ENCODE results near the gene NCAM1.

Gene NCAM1

GRCh38 chr11:113141010-113141409, 179.8 kb downstream of the NCAM1 start:
- no peak overlapping the region for H3K4me3 ChIP-seq
- H3K9me3 ChIP-seq (replicated peaks in 1 of 11), result no peaks in the 10 kb centered on the region

GRCh38 chr11:113142508-113142907, 181.3 kb downstream of the NCAM1 start:
- H4K20me1 ChIP-seq, result no peaks in the 10 kb centered on the region
- H3K4me2 ChIP-seq, result no peak overlapping the region
- H3K4me1 ChIP-seq, result no peaks in the 10 kb centered on the region
- no peak for TF ChIP-seq Cebpa-rat (IDR thresholded peaks at IDR 0.05)
- no peak overlapping the region for H3K4me3 ChIP-seq
- no peaks in the 10 kb centered on the region for H3K36me3 ChIP-seq
- no peaks in the 10 kb centered on the region for H3K9me3 ChIP-seq (replicated peaks in 1 of 11)
- no peaks in the 10 kb centered on the region for H3K27me3 ChIP-seq
- no peak overlapping the region for H3K27ac ChIP-seq
- H3K9ac ChIP-seq, result no peak overlapping the region

More at GRCh38 chr11:113141010-113141409, 179.8 kb downstream of the NCAM1 start:
- TF ChIP-seq Cebpa-rat (IDR thresholded peaks at IDR 0.05), result no peak
- Histone ChIP-seq H3K4me1 (no peaks in the 10 kb centered on the region), H4K20me1 (no peaks in the 10 kb centered on the region), H3K4me2 (no peak overlapping the region), H3K36me3 (no peaks in the 10 kb centered on the region), H3K9ac (no peak overlapping the region), H3K27me3 (no peaks in the 10 kb centered on the region), H3K27ac (no peak overlapping the region)

GRCh38 chr11:113147249-113147648, 186.0 kb downstream of the NCAM1 start:
- no peak for TF ChIP-seq Cebpa-rat (IDR thresholded peaks at IDR 0.05)
- Histone ChIP-seq H3K4me1 (peaks cover 0 to 29% (median 15%) of the 10 kb centered on the region in 10 experiments; a peak in 15 of 20 replicates), H3K27ac (no peak overlapping the region), H3K4me3 (no peak overlapping the region), H3K9me3 (replicated peaks in 1 of 11) (no peaks in the 10 kb centered on the region), H3K4me2 (no peak overlapping the region), H3K9ac (no peak overlapping the region), H4K20me1 (no peaks in the 10 kb centered on the region), H3K36me3 (no peaks in the 10 kb centered on the region), H3K27me3 (no peaks in the 10 kb centered on the region)

GRCh38 chr11:113148076-113148475, 186.9 kb downstream of the NCAM1 start:
- Histone ChIP-seq H3K4me3 (no peak overlapping the region), H4K20me1 (no peaks in the 10 kb centered on the region), H3K9ac (no peak overlapping the region), H3K9me3 (replicated peaks in 1 of 11) (no peaks in the 10 kb centered on the region), H3K36me3 (no peaks in the 10 kb centered on the region), H3K27ac (no peak overlapping the region), H3K27me3 (no peaks in the 10 kb centered on the region), H3K4me1 (peaks cover 0 to 29% (median 15%) of the 10 kb centered on the region in 10 experiments; a peak in 15 of 20 replicates), H3K4me2 (no peak overlapping the region)
- TF ChIP-seq Cebpa-rat (IDR thresholded peaks at IDR 0.05), result no peak

- Histone ChIP-seq H3K36me3 (no peaks in the 10 kb centered on the region), H3K9ac (no peak overlapping the region), H3K4me2 (peak overlapping the region in 4 of 11 experiments; percentile 15 to 77 (median 35); a peak in 2 of 22 replicates), H3K27me3 (no peaks in the 10 kb centered on the region), H3K9me3 (replicated peaks in 1 of 11) (no peaks in the 10 kb centered on the region), H3K27ac (no peak overlapping the region), H4K20me1 (no peaks in the 10 kb centered on the region), H3K4me1 (peaks cover 0 to 29% (median 15%) of the 10 kb centered on the region in 10 experiments; a peak in 15 of 20 replicates), H3K4me3 (no peak overlapping the region)
- TF ChIP-seq Cebpa-rat (IDR thresholded peaks at IDR 0.05), result no peak
Measured at GRCh38 chr11:113148652-113149051, 187.4 kb downstream of the NCAM1 start.

GRCh38 chr11:113151521-113151920, 190.3 kb downstream of the NCAM1 start:
- peaks cover 0 to 29% (median 15%) of the 10 kb centered on the region in 10 experiments; a peak in 15 of 20 replicates for H3K4me1 ChIP-seq
- no peak overlapping the region for H3K4me3 ChIP-seq
- no peaks in the 10 kb centered on the region for H3K27me3 ChIP-seq
- H3K4me2 ChIP-seq, result peak overlapping the region in 1 of 11 experiments; percentile 68; a peak in 2 of 22 replicates
- no peak for TF ChIP-seq Cebpa-rat (IDR thresholded peaks at IDR 0.05)
- H3K9ac ChIP-seq, result no peak overlapping the region
- H3K36me3 ChIP-seq, result no peaks in the 10 kb centered on the region
- no peaks in the 10 kb centered on the region for H4K20me1 ChIP-seq
- no peak overlapping the region for H3K27ac ChIP-seq
- no peaks in the 10 kb centered on the region for H3K9me3 ChIP-seq (replicated peaks in 1 of 11)

- H3K9ac ChIP-seq, result no peak overlapping the region
- H3K4me2 ChIP-seq, result no peak overlapping the region
- no peaks in the 10 kb centered on the region for H3K36me3 ChIP-seq
- peaks cover 0 to 29% (median 15%) of the 10 kb centered on the region in 10 experiments; a peak in 15 of 20 replicates for H3K4me1 ChIP-seq
- TF ChIP-seq Cebpa-rat (IDR thresholded peaks at IDR 0.05), result no peak
- H3K27ac ChIP-seq, result no peak overlapping the region
- no peaks in the 10 kb centered on the region for H3K9me3 ChIP-seq (replicated peaks in 1 of 11)
- H4K20me1 ChIP-seq, result no peaks in the 10 kb centered on the region
- no peaks in the 10 kb centered on the region for H3K27me3 ChIP-seq
- H3K4me3 ChIP-seq, result no peak overlapping the region
Measured at GRCh38 chr11:113152500-113152899, 191.3 kb downstream of the NCAM1 start.

GRCh38 chr11:113153847-113154246, 192.6 kb downstream of the NCAM1 start:
- Histone ChIP-seq H4K20me1 (no peaks in the 10 kb centered on the region), H3K4me3 (no peak overlapping the region), H3K27ac (no peak overlapping the region), H3K9me3 (replicated peaks in 1 of 11) (no peaks in the 10 kb centered on the region), H3K27me3 (no peaks in the 10 kb centered on the region), H3K4me2 (no peak overlapping the region), H3K36me3 (no peaks in the 10 kb centered on the region), H3K9ac (no peak overlapping the region), H3K4me1 (peaks cover 0 to 29% (median 15%) of the 10 kb centered on the region in 10 experiments; a peak in 15 of 20 replicates)
- TF ChIP-seq Cebpa-rat (IDR thresholded peaks at IDR 0.05), result no peak

GRCh38 chr11:113159988-113160807, 199.0 kb downstream of the NCAM1 start:
- Histone ChIP-seq H3K27ac (no peak overlapping the region), H3K4me1 (no peaks in the 10 kb centered on the region; a peak in 1 of 20 replicates)
- TF ChIP-seq Cebpa-rat (IDR thresholded peaks at IDR 0.05), result no peak

GRCh38 chr11:113160808-113161124, 199.5 kb downstream of the NCAM1 start:
- Histone ChIP-seq H3K36me3 (no peaks in the 10 kb centered on the region), H3K4me3 (no peak overlapping the region), H3K4me1 (no peaks in the 10 kb centered on the region; a peak in 1 of 20 replicates), H4K20me1 (no peaks in the 10 kb centered on the region), H3K9ac (no peak overlapping the region), H3K27me3 (no peaks in the 10 kb centered on the region), H3K9me3 (replicated peaks in 1 of 11) (no peaks in the 10 kb centered on the region), H3K4me2 (no peak overlapping the region), H3K27ac (no peak overlapping the region)
- no peak for TF ChIP-seq Cebpa-rat (IDR thresholded peaks at IDR 0.05)

More at GRCh38 chr11:113159988-113160807, 199.0 kb downstream of the NCAM1 start:
- Histone ChIP-seq H3K27me3 (no peaks in the 10 kb centered on the region), H3K4me3 (no peak overlapping the region), H3K36me3 (no peaks in the 10 kb centered on the region), H3K9ac (no peak overlapping the region), H4K20me1 (no peaks in the 10 kb centered on the region), H3K4me2 (no peak overlapping the region), H3K9me3 (replicated peaks in 1 of 11) (no peaks in the 10 kb centered on the region)
